CD4-positive, alpha-beta T cell treated with Interleukin-10 for 1 hour (primary cell): ENCODE data around the gene TPO.
"Not testable (repeated sequence)": the region's sequence is repeated elsewhere in the genome, so short reads cannot be mapped to it uniquely, and the experiment has no call there.

ENCODE experiments used
- DNase-seq: peaks from one replicate; pipeline ENCODE4 v3.0.0-alpha.2; 2020

The TPO gene

DNA sequence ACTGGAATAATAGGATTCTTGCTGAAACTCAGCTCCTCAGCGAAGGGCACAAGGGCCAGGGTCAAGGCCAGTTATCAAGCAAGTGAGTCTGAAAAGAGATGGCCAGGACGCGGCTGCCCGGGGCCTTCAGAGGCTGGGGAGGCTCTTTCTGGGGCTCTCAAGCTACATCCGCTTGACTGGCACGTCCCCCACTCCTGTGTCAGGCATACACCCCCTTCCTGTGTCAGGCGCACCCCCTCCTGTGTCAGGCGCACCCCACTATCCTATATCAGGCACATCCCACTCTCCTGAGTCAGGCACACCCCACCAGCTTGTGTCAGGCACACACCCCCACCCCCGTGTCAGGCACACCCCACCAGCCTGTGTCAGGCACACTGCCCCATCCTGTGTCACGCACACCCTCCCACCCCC lies 91.8 kb downstream of the TPO start:
- DNase-seq = no peak

DNA sequence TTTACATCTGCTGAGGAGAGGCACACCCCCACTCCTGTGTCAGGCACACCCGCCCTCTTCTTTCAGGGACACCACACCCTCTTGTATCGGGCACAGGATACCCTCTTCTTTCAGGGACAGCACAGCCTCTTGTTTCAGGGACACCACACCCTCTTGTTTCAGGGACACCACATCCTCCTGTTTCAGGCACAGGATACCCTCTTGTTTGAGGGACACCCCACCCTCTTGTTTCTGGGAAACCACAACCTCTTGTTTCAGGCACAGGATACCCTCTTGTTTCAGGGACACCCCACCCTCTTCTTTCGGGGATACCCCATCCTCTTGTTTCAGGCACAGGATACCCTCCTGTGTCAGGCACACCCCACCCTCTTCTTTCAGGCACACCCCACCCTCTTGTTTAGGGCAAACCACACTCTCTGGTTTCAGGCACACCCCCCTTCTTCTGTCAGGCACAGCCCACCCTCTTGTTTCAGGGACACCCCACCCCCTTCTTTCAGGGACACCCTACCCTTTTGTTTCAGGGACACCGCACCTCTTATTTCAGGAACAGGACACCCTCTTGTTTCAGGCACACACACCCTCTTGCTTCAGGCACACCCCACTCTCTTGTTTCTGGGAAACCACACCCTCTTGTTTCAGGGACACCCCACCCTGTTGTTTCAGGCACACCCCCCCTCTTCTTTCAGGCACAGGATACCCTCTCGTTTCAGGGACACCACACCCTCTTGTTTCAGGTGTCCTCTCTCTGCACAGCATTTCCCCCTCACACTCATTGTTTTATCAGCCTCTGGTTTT lies 96.2 kb downstream of the TPO start:
- peak; percentile 52 for DNase-seq

DNA sequence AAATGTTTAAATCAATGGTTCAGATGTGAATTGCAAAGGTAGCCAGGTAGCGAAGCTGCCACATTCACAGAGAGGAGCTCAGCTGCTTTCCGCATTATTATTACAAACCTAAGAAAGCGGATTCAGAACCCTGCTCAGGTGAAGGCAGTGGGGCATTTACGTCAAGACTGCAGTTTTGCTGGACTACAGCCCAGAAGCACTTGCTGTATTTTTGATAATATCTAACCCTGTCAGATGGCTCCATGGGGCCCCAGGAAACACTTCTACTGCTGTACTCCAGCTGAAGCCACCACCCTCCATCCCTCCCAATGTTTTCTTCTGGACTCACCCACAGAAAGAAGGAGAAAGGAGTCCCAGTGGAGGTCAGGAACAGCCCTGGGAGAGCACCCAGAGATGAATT lies 96.9 kb downstream of the TPO start:
- no peak for DNase-seq

DNA sequence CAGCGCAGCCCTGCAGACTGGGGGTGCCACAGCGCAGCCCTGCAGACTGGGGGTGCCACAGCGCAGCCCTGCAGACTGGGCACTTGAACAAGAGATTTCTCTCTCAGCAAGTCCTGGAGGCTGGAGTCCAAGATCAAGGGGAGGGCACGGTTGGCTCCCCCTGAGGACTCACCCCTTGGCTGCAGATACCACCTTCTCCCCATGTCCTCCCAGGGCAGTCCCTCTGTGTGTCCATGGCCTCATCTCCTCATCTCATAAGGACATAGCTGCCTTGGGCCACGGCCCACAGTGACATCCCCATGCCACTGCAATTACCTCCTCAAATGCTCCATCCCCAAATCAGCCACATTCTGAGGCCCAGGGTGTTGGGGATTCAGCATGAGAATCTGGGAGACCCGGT lies 98.2 kb downstream of the TPO start:
- DNase-seq = no peak

DNA sequence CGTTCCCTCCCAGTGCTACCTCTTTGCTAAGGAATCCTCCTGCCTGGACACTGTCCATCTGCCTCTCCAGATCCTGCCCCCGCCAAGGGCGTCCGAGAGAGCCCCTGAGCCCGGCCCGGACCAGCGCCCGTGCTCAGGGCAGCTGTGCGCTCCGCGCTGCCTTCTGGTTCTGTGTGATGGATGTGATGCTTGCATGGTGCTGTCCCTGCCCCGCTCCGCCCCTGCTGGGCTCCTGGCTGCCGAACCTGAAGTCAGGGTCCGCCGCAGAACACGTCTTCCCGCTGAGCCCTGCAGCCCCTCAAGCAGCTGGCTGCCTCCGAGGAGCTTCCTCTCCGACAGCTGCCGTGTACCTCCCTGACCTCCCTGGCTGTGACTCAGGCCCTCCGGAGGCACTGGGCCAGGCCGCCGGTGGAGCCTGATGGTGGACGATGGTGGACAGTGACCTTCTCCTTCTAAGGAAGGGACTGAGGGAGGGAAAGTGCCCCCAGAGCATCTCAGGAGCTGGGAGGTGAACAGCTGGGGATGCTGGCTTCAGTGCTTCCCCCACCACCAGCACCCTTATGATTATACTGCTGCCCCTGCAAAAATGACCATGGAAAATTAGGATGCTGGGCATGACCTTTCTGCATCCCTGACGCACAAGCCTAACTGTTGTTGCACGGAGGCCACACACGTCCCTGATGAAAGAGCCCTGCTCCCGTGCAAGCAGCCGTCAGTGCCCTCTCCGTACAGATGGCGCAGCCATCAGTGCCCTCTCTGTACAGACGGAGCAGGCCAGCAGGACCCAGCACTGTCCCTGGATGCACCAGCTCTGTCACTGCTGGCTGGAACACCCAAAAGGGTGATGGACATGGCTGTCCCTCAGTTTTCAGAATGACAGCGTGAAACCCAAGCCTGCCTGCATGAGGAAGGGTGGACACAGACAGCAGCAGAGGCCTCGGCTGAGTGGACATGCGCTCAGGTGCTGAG lies 99.3 kb downstream of the TPO start:
- DNase-seq = no peak

DNA sequence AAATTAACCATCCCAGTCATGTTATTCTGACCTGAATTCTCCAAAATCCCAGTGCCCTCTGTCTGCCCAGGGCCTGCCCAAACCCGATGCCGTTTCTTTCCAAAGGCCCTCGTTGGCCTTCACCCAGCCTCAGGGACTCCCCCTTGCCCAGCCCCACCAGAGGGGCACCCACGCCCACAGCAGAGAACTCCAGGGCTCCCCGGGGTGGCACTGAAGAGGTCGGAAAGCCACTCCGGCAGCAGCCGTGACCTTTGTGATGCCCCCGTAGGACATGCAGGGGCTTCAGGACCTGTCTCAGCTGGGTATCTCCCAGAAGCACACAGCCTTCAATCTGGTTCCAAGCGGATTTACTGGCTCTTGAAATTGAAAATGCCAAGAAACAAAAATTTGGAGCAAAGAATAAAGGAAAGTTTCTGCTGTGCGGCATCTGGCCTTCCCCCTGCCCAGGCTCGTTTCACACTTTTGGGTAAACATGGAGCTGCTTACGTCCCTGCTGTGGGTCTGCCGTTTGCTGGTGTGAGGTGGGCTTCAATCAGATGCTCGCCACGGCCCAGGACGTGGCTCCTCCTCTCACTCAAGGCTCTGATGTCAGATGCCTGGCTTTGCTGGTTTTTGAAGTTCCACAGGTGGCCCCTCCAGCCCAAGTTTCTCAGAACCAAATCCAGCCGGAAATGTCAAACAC lies 101.3 kb downstream of the TPO start:
- DNase-seq = no peak

DNA sequence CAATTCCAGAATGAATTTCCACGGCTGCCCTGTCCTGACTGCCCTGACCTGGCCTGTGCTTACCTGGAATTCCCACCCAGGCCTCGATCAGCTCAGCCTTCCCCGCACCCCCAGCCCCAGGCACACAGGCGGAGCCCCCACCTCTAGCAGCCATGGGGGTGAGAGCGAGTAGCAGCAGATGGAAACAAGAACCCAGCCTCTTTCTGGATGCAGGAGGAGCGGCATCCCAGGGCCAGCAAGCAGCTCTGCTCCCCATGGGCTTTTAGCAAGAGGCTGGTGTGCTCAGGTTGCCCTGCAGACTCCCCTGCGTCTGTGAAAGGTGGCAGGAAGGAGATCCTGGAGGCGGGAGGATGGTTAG lies 101.8 kb downstream of the TPO start:
- no peak for DNase-seq

DNA sequence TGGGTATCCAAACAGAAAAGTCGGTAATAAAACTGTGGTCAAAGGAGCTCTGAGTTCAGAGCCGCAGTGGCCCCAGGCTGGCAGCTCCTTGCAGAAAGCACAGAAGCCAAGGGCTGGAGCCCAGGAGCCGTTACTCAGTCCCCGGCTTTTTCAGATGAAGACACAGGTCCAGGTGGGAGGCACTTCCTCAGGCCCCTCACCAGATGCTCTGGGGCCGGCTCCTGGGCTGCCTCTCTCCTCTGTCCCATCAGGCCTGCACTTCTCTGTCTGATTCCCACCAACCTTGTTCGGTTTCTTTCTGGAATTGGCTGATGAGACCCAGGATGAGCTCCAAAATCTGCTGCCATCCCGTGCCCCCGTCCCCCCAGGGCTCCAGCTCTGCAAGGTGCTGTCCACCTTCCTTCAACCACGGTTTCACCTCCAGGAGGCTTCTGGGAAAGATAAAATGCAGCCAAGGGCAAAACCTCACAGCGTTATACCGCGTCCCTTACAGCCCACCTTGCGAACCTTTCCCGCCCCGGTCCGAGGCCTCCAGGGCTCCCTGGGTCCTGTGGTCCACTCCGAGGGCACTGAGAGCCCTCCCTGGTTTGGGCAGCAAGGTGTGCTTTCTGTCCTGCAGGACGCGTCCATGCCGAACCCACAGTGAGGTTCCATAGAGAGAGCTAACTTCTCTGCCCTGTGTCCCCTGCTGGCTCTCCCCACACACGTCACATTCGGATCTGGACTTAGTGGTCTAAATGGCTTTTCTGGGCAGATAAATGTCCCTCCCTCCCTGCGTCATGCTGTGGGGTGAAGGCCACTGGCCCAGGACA lies 102.9 kb downstream of the TPO start:
- no peak for DNase-seq

DNA sequence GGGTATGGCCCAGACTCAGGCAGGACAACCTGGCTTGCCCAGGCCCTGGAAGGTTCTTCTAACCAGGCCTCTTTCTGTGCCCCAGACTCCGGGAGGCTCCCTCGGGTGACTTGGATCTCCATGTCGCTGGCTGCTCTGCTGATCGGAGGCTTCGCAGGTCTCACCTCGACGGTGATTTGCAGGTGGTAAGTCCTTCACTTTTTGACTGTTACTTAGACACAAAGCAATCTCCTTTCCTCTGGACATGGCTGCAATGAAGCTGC lies 103.5 kb downstream of the TPO start:
- DNase-seq = no peak

DNA sequence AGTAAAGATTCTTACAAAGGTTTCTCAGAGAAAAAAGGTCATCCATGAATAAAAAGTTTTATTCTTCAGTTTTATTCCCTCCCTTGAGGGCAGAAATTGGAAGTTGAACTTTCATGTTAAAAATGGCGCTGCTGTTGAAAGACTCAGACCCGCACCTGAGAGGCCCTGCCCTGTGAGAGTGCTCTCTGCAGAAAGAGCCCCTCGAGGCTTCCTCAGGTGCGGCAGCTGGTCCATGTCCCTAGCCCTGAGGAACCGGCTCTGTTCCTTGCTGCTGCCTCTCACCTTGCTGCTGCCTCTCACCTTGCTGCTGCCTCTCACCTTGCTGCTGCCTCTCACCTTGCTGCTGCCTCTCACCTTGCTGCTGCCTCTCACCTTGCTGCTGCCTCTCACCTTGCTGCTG lies 104.0 kb downstream of the TPO start:
- not testable (repeated sequence) for DNase-seq

DNA sequence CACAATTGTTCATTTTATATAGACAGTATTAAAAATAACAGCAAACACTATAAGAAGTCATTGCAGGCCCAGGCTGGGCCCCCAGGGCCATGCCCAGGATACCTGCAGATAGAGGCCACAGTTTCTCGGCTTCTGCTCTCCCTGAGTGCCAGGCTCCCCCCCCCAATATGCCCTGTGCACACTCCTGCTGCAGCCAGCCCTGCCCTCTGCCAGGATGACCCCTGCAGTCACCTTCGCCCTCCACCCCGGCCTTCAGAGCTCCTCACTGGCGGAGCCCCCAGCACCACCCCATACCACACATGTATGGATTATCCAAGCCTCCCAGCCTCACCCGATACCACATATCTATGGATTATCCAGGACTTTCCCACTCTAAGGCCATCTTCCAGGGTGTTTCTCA lies 104.5 kb downstream of the TPO start:
- no peak for DNase-seq

DNA sequence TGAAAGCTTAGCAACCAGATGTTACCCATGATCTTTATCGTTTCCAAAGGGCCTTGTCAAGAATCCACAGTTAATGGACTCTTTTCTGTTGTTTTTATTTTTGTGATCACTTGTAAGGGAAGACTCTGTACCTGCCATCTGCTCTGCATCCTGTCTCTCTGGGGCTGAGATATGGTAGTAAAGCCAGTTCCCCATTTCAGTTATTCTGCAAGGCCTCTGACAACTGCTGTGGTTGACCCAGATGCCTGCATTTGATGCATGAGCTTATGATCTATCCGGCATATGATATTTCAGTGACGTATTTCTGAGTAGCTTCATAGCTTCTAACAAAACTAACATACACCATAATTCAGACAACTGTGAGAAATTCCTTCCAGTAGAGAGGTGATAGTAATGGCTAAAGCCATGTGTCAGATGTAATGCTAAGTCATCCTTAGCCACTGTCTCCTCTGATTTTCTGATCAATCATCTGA lies 105.1 kb downstream of the TPO start:
- peak; percentile 25 for DNase-seq

DNA sequence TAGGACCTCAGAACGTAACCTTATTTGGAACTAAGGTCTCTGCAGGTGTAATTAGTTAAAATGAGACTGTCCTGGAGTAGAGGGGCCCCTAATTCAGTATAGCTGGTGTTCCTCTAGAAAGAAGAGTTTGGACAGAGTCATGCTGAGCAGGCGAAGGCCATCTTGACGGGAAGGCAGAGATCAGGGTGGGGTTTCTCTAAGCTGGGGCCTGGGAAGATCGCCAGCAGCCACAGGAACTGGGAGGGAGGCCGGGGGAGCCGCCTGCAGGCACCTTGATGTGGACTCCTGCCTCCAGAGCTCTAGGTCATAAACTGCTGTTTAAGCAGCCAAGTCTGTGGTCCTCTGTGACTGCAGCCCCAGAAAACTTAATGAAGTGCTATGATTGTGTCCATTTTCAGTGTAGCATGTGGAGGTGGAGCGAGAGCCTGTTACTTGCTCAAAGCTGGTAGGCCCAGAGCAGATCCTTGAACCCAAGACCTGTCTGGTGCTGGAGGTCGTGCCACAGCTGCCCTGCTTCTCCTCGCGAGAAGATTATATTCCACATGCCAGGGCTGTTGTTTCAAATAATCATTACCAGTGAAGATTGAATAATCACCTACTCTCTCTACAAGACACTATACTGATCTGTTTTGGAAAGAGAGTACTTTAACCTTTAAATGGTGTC lies 105.7 kb downstream of the TPO start:
- no peak for DNase-seq

DNA sequence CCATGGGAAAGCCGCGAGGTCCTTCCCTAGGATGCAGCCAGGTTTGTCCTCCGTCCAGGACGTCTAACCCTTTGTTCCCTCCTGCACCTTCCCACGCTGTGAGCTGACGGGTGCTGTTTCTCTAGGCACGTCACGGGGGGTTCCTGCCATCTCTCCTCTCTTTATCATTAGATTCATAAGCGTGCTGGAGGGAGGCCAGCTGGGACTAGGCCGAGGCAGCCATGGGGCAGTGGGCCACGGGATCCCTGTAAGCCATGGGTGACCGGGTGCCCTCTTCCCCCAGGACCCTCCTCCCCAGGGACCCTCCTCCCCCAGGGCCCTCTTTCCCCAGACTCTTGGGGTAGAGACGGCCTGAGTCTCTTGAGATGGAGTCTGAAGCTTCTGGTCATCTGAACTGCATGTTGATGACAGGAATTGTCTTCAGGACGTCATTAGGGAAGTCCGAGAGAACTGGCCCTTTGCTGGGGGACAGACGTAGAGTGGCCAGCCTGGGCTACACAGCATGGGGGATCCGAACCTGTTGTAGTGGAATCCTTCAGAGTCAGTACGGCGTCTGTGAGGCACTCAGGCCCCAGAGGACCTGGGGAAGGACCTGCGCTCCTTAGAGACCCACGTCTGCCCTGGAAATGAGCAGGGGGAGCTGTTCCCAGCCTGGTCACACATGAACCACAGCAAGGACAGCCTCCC lies 108.1 kb downstream of the TPO start:
- DNase-seq = no peak

DNA sequence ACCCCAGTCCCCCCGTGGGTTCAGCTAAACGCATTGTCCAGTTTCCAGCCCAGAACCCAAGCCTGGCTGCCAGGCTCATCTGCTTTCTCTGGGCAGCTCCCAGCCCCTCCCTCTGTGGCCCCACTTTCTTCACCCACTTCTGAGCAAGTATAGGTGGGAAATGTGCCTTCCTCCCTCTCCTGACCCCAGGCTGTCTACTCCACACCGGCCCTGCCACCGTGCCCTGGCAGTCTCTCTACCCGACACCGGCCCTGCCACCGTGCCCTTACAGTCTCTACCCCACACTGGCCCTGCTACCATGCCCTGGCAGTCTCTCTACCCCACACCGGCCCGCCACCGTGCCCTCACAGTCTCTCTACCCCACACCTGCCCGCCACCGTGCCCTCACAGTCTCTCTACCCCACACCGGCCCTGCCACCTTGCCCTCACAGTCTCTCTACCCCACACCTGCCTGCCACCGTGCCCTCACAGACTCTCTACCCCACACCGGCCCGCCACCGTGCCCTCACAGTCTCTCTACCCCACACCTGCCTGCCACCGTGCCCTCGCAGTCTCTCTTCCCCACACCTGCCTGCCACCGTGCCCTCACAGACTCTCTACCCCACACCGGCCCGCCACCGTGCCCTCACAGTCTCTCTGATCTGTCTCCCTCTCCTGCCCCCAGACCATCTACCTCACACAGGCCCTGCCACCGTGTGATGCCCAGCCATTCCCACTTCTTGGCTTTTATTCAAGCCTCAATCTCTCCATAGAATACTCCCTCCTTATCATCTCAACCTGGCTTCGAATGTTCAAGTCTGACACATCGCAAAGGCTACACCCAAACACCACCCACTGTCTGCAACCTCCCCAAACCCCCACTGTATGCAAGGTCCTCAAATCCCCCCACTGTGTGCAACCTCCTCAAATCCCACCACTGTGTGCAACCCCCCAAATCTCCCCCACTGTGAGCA lies 108.9 kb downstream of the TPO start:
- no peak for DNase-seq

DNA sequence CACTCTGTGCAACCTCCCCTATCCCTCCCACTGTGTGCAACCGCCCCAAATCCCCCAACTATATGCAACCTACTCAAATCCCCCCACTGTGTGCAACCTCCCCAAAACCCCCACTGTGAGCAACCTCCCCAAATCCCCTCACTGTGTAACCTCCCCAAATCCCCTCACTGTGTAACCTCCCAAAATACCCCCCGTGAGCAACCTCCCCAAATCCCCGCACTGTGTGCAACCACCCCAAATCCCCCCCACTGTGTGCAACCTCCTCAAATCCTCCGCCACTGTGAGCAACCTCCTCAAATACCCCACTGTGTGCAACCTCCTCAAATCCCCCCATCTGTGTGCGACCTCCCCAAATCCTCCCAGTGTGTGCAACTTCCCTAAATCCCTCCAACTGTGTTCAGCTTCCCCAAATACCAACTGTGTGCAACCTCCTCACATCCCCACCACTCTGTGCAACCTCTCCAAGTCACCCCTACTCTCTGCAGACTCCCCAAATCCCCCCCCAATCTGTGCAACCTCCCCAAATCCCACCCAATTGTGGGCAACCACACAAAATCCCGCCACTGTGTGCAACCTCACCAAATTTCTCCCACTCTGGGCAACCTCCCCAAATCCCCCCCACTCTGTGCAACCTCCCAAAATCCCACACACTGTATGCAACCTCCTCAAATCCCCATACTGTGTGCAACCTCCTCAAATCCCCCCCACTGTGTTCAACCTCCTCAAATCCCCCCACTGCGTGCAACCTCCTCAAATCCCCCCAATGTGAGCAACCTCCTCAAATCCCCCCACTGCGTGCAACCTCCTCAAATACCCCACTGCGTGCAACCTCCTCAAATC lies 114.1 kb downstream of the TPO start:
- no peak for DNase-seq

DNA sequence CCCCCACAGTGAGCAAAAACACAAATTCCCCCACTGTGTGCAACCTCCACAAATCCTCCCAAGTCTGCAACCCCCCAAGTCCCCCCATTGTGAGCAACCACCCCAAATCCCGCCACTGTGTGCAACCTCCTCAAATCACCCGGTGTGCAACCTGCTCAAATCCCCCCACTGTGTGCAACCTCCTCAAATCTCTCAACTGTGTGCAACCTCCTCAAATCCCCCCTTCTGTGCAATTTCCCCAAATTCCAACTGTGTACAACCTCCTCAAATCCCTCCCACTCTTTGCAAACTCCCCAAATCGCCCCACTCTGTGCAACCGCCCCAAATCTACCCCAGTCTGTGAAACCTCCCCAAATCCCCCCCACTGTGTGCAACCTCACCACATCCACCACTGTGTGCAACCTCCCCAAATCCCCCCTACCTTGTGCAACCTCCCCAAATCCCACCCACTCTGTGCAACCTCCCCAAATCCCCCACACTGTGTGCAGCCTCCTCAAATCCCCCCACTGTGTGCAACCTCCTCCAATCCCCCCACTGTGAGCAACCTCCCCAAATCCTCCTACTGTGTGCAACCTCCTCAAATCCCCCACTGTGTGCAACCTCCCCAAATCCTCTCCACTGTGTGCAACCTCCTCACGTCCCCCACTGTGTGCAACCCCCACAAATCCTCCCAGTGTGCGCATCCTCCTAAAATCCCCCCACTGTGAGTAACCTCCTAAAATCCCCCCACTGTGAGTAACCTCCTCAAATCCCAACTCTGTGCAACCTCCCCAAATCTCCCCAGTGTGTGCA lies 115.2 kb downstream of the TPO start:
- DNase-seq = no peak

DNA sequence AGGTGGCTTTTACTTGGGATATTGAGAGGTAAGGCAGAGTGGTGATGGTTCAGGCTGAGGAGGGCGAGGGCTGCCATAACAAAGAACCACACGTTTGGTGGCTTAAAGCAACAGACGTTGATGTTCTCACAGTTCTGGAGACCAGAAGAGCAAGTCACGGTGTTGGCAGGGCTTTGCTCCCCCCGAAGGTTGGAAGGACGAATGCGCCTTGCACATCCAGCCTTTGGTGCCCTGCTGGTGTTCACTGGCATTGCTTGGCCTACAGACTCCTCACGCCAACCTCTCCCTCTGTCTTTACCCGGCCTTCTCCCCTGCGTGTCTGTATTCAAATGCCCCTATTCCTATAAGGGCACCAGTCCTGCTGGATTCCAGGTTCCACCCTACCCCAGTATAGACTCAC lies 125.4 kb downstream of the TPO start:
- no peak for DNase-seq

DNA sequence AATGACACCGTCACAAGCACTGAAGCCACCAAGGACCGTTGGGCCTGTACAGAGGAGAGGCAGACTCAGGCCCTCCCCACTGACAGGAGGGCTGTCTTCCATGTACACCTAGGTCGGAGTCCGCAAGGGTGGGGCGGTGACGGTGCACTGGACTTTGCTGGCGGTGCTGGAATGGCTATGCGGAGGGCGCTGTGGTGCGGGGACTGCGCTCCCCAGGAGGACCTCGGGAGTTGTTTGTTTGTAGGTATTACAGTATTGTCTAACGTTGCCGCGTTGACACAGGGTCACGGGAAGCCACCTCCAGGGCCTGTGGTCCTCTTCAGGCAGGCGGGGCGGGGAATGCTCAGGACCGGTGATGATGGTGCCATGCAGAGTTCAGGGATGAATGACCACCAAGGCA lies 126.2 kb downstream of the TPO start:
- DNase-seq = no peak
